ENCODE data around the gene KLHL2. TPM values are rescaled to one million over a fixed set of nuclear protein-coding genes. Genes with fewer than 3 reads are reported as not detected.

Gene KLHL2
- polyA plus RNA-seq, 4 donors: 18.4 to 25.5 (median 20.4) TPM

DNA sequence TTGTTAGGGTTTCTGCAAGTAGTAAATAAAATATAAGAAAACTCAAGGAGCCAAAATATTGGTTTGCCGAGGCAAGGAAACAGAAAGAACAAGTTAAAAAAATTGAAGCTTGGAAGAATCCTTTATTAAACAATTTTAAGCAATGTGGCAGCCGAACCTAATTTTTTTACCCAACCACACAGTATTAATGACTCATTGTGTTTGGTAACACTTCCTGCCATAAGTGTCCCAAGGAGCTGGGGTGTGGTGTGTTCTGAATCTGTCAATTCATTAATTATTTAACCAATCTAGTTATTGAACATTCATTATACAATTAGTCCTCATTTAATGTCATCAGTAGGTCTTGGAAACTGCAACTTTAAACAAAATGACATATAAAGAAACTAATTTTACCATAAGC lies 152.1 kb downstream of the KLHL2 start:
- no peak for DNase-seq (ENCODE audit: low read depth in 4 of 4, low spot score in 2 of 4)

DNA sequence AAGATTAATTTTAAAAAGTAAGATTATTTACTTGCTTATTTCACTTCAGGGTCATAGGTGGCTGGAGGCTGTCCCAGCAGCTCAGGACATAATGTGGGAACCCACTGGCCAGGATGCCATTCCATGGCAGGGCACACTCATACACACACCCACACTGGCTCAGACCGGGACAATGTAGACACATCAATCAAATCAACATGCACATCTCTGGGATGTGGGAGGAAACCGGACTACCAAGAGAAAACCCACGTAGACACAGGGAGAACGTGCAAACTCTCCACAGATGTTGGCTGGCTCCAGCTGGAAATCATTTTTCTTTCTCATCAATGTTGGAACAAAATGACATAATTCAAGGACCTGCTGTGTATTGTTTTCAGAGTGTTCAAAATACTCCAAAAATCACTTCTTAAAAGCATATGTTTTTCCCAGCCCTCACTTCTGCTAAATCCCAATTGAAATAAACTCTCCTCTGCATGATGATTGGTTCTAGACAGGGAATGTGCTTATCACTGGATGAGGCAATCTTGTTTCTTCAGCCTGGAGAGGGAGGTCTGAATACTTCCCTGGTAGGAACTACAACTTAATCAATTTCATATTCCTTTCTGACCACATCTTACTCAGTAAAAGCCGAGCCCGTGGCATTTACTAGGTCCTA lies 152.8 kb downstream of the KLHL2 start:
- DNase-seq (ENCODE audit: low read depth in 4 of 4, low spot score in 2 of 4): no peak

DNA sequence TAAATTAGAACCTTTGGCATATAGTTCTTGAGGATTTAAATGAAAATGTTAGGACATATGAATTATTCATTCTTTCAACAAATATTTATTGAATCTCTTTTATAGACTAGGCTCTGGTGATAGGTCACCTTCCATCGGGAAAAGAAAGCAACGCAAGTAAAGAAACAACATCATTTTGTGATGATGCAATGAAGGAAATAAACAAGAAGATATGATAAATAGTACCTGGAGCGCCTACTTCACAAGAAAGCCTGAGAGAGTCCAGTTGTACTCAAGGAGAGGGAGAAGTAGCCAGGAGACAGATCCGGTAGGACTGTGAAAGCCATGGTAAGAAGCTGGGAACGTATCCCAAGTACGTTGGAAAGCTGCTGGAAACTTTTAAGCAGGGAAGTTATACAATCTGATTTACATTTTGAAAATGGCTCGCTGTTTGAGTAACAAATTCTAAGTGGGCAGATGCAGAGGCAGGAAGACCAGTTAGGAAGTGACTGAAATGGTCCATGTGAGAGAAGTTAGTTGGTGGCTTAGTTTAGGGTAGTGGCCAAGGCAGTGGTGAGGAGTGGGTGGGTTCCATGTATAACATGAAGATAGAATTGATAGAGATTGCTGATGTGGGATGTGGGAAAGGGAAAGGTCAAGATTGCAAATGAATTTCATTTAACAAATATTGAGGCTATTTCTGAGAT lies 153.8 kb downstream of the KLHL2 start:
- DNase-seq (ENCODE audit: low read depth in 4 of 4, low spot score in 2 of 4): no peak

DNA sequence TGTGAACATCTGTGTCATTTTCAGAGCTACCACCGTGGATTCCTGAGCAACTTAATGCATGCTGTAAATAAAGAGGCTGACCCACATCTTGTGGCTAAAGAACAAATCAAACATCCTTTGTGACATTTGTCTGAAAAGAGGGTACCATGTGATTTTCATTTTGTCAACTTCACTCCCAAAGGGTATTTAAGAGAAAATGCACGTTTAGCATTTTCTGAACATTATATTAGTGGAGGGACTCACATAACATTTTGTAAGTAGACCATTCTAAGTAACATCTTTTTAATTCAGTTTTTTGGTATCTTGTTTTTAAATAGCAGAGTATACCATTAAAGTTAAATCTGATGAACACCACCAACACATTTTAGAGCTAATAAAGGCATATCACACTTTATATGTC lies 154.4 kb downstream of the KLHL2 start:
- DNase-seq (ENCODE audit: low read depth in 4 of 4, low spot score in 2 of 4): no peak

- no peak for DNase-seq (ENCODE audit: low read depth in 4 of 4, low spot score in 2 of 4)
These were observed 157.2 kb downstream of the KLHL2 start for GRCh38 chr4:165364452-165365080.

DNA sequence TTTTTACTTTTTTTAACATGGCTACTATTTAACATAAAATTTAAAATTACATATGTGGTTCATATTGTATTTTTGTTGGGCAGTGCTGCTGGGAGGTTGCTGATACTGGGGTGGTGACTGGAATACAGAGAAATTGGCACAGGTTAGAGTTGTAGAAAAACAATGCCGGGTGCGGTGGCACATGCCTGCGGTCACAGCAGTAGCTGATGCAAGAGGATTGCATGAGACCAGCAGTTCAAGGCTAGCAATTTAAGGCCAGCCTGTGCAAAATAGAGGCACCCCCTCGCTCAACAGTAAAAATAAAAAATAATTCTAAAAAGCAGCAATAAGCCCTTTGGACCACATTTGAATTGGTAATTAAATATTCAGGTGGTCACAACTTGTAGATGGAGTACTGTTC lies 159.7 kb downstream of the KLHL2 start:
- no peak for DNase-seq (ENCODE audit: low read depth in 4 of 4, low spot score in 2 of 4)

GRCh38 chr4:165368114-165368513 lies 160.8 kb downstream of the KLHL2 start:
- no peak for DNase-seq (ENCODE audit: low read depth in 4 of 4, low spot score in 2 of 4)

DNA sequence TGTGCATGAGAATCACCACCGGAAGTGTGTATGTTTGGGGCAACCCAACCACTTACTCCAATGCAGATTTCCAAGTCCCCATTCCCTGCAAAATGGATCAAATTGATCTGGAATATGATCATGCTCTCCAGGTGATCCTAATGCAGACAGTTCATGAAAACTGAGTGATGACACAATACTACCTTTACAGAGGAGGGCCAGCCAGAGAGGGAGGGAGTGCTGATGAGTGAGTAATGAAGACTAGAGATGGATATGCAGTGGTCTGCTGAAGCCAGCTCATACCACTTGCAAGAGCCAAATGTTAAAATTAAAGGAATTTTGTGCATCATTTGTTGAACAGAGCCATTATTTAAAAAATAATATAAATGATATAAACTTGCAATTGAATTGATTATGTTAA lies 161.2 kb downstream of the KLHL2 start:
- no peak for DNase-seq (ENCODE audit: low read depth in 4 of 4, low spot score in 2 of 4)

DNA sequence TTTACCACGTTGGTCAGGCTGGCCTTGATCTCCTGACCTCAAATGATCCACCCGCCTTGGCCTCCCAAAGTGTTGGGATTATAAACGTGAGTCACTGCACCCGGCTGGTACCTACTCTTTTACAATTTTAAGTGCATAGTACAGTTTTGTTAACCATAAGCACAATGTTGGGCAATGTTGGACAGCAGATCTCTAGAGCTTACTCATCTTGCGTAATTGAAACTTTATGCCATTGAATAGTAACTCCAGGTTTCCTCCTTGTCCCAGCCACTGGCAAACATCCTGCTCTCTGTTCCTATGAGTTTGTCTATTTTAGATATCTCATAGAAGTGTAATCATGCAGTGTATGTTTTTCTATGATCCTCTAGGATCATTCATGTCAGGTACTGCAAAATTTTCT lies 162.2 kb downstream of the KLHL2 start:
- DNase-seq (ENCODE audit: low read depth in 4 of 4, low spot score in 2 of 4): no peak

DNA sequence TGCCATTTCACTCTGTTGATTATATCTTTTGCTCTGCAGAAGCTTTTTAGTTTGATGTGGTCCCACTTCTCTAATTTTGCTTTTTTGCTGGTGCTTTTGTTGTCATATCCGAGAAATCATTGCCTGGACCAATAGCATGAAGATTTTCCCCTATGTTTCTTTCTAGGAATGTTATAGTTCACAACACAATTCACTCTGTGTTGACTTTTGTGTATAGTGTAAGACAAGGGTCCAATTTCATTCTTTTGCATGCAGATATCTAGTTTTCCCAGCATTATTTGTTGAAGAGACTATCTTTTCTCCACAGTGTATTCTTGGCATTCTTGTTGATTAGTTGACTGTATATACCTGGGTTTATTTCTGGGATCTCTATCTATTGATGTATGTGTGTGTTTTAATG lies 163.2 kb downstream of the KLHL2 start:
- no peak for DNase-seq (ENCODE audit: low read depth in 4 of 4, low spot score in 2 of 4)

Other genes with a start within 250 kb of the KLHL2 start
- gene TRIM61, start 229.9 kb upstream of the KLHL2 start, polyA plus RNA-seq (ENCODE audit: insufficient read length in 4 of 4): 1 to 10 TPM; 2.4 to 3.6 (median 3.2) TPM
- under 1 TPM in 1 of 4 donors, not detected in 3; 0.05 TPM for gene TRIM60, start 175.6 kb upstream of the KLHL2 start, polyA plus RNA-seq (ENCODE audit: insufficient read length in 4 of 4)
- under 1 TPM in 1 of 4 donors, not detected in 3; 0.11 TPM for gene TRIM75, start 153.7 kb upstream of the KLHL2 start, polyA plus RNA-seq (ENCODE audit: insufficient read length in 4 of 4)
- gene TMEM192, start 94.7 kb upstream of the KLHL2 start, polyA plus RNA-seq (ENCODE audit: insufficient read length in 4 of 4): 10 to 100 TPM; 25.7 to 36.4 (median 32.0) TPM
- gene MSMO1, start 120.1 kb downstream of the KLHL2 start, polyA plus RNA-seq (ENCODE audit: insufficient read length in 4 of 4): 10 to 100 TPM; 58.4 to 73.4 (median 68.0) TPM
- 100 to 1,000 TPM in 2 of 4 donors, 10 to 100 TPM in 2; 86.9 to 194 (median 138) TPM for gene CPE, start 171.4 kb downstream of the KLHL2 start, polyA plus RNA-seq (ENCODE audit: insufficient read length in 4 of 4)